Measurements from ENCODE around the gene GOLGB1.

GOLGB1 gene

GRCh38 chr3:121637922-121638321 is 111.6 kb downstream of the GOLGB1 start:
- DNase-seq (ENCODE audit: low spot score): no peak

- DNase-seq (ENCODE audit: low spot score): no peak
These were observed 119.2 kb downstream of the GOLGB1 start for GRCh38 chr3:121630355-121630754.

- no peak for DNase-seq (ENCODE audit: low spot score)
These were observed 119.9 kb downstream of the GOLGB1 start for GRCh38 chr3:121629601-121630000.

- DNase-seq (ENCODE audit: low spot score): no peak
These were observed 121.9 kb downstream of the GOLGB1 start for GRCh38 chr3:121627622-121628021.

- DNase-seq (ENCODE audit: low spot score): no peak
These were observed 122.3 kb downstream of the GOLGB1 start for GRCh38 chr3:121627211-121627610.

- no peak for DNase-seq (ENCODE audit: low spot score)
These were observed 123.0 kb downstream of the GOLGB1 start for GRCh38 chr3:121626495-121626894.

GRCh38 chr3:121624147-121624899 is 125.2 kb downstream of the GOLGB1 start:
- no peak for DNase-seq (ENCODE audit: low spot score)

- DNase-seq (ENCODE audit: low spot score): no peak
These were observed 128.1 kb downstream of the GOLGB1 start for GRCh38 chr3:121621491-121621890.

GRCh38 chr3:121619691-121620090 is 129.8 kb downstream of the GOLGB1 start:
- no peak for DNase-seq (ENCODE audit: low spot score)
